GM12892 (cell line): ENCODE results near the gene PSIP1.

Source experiments
- POLR2A ChIP-seq: IDR thresholded peaks from 2 replicates; pipeline ENCODE4 v1.6.1; 2011; ENCODE audit warnings: low read depth, low read length, control low read depth
- POLR2AphosphoS5 ChIP-seq: IDR thresholded peaks from 2 replicates; pipeline ENCODE4 v1.6.1; 2011; ENCODE audit warnings: low read depth, low read length, control low read depth
- TAF1 ChIP-seq: IDR thresholded peaks from 2 replicates; pipeline ENCODE4 v1.6.1; 2011; ENCODE audit warnings: low read depth, mild to moderate bottlenecking, control low read depth, low read length, borderline replicate concordance

- TF ChIP-seq POLR2A = no peak
- no peak for TF ChIP-seq POLR2AphosphoS5
- TF ChIP-seq TAF1 = no peak
Measured at GRCh38 chr9:15430920-15431844, 79.6 kb downstream of the PSIP1 start.
